K562 (cell line): ENCODE results near the gene LRRC41. TPM values are rescaled to one million over a fixed set of nuclear protein-coding genes. Genes with fewer than 3 reads are reported as not detected.
A peak's percentile ranks its signal among the peaks of the same experiment; 100 is the strongest.

Experiments used
- ATAC-seq: fragments of 200-7000 bp; cut with Tn5 transposase; 3 replicates; pipeline ENCODE4 v1.9.1; 2020; ENCODE audit warnings: moderate library complexity
- BruUV-seq: library from RNA; stranded (reverse); fragments of 400-500 nt; replicated peaks from 2 replicates; lab custom pipeline; 2021; lab: Mats Ljungman, UMichigan
- CTCF ChIA-PET: fragments of 300-600 bp; formaldehyde crosslinking; extraction: SDS; loops from one replicate; lab custom pipeline; 2021; ENCODE audit warnings: low intra/inter-chr PET ratio; lab: Yijun Ruan, JAX
- POLR2A ChIA-PET: fragments of 300-600, 350-650 bp; sonication (Branson Sonifier 250); formaldehyde crosslinking; extraction: SDS; loops from one replicate; lab custom pipeline; 2021; ENCODE audit warnings: antibody characterized with exemption, inconsistent platforms; lab: Yijun Ruan, JAX
- DNase-seq, 4 experiments: peaks; one replicate each; pipeline versions ENCODE4 v3.0.0 to v3.0.0-alpha.2; 2011 to 2018; ENCODE audit warnings: low spot score in 3 of 4, mixed read lengths in 3 of 4; ENCODE audit errors: extremely low read depth in 1 of 4
- FAIRE-seq: peaks from 2 replicates; lab custom pipeline; 2011; peaks lifted over from hg19 to GRCh38; lab: Jason Lieb, UNC
- H2AFZ ChIP-seq: 2 replicates; pipeline ENCODE4 v1.6.0; 2011; ENCODE audit warnings: low read depth, low read length, control low read depth, inconsistent platforms
- H3K27ac ChIP-seq: fragments of 200-600 bp; 3 replicates; pipeline ENCODE4 v1.8.0; 2011; ENCODE audit warnings: low read depth, mild to moderate bottlenecking, control low read depth, inconsistent platforms, low read length, moderate library complexity, mixed read lengths; ENCODE audit errors: extremely low read depth
- H3K27me3 ChIP-seq, 2 experiments: fragments of 300-600 bp in 1 of 2; 2 replicates in 1 of 2; 3 replicates in 1 of 2; pipeline versions ENCODE4 v1.6.0 to v1.8.0; 2011; ENCODE audit warnings: inconsistent platforms in 2 of 2, low read length in 2 of 2, mild to moderate bottlenecking in 1 of 2, mixed read lengths in 1 of 2, moderate library complexity in 1 of 2; ENCODE audit not compliant: control insufficient read depth in 2 of 2, insufficient read depth in 2 of 2
- H3K36me3 ChIP-seq: fragments of 300-600 bp; 3 replicates; pipeline ENCODE4 v1.8.0; 2011; ENCODE audit warnings: mild to moderate bottlenecking, low read length, inconsistent platforms; ENCODE audit not compliant: control insufficient read depth, insufficient read depth
- H3K4me1 ChIP-seq, 2 experiments: fragments of 200-600 bp in 1 of 2; replicated peaks in 1 of 2; 2 replicates in 1 of 2; 3 replicates in 1 of 2; pipeline versions ENCODE4 v1.5.1 to v1.8.0; 2011; ENCODE audit warnings: inconsistent platforms in 2 of 2, low read length in 2 of 2, mild to moderate bottlenecking in 1 of 2, mixed read lengths in 1 of 2, moderate library complexity in 1 of 2; ENCODE audit not compliant: control insufficient read depth in 2 of 2, insufficient read depth in 2 of 2
- H3K4me2 ChIP-seq: 2 replicates; pipeline ENCODE4 v1.6.1; 2011; ENCODE audit warnings: low read length, control low read depth, inconsistent platforms, mixed read lengths; ENCODE audit not compliant: insufficient read depth
- H3K4me3 ChIP-seq: fragments of 200-600 bp; sonication (generic), shearing (Covaris generic); 2 replicates; pipeline ENCODE4 v1.5.1; 2016; ENCODE audit warnings: control low read depth, inconsistent platforms
- H3K79me2 ChIP-seq: fragments of 200-600 bp; 3 replicates; pipeline ENCODE4 v1.8.0; 2011; ENCODE audit warnings: low read length, inconsistent platforms; ENCODE audit not compliant: control insufficient read depth, insufficient read depth
- H3K9ac ChIP-seq, 2 experiments: 2 replicates each; pipeline versions ENCODE4 v1.6.0 to v1.6.1; 2011; ENCODE audit warnings: low read depth in 2 of 2, low read length in 2 of 2, control low read depth in 1 of 2, inconsistent platforms in 1 of 2, mild to moderate bottlenecking in 1 of 2, mixed read lengths in 1 of 2; ENCODE audit not compliant: insufficient read depth in 1 of 2
- H3K9me1 ChIP-seq: one replicate; pipeline ENCODE4 v1.6.0; 2011; ENCODE audit warnings: inconsistent platforms, mild to moderate bottlenecking, low read length, moderate library complexity; ENCODE audit not compliant: control insufficient read depth, insufficient read depth
- H3K9me3 ChIP-seq: replicated peaks from 2 replicates; pipeline ENCODE4 v1.5.1; 2011; ENCODE audit warnings: low read depth, low read length, inconsistent platforms; ENCODE audit not compliant: control insufficient read depth, insufficient read depth
- H4K20me1 ChIP-seq: replicated peaks from 2 replicates; pipeline ENCODE4 v1.6.1; 2011; ENCODE audit warnings: low read length, inconsistent platforms, mixed read lengths; ENCODE audit not compliant: control insufficient read depth, insufficient read depth
- ATF6 ChIP-seq: sonication (generic); formaldehyde crosslinking; IDR thresholded peaks from 2 replicates; pipeline ENCODE4 v1.4.0; 2020; ENCODE audit warnings: mild to moderate bottlenecking, missing genetic modification reagents
- CREB5 ChIP-seq: fragments of 250-450 bp; sonication (Bioruptor Pico); IDR thresholded peaks from 2 replicates; pipeline ENCODE4 v1.5.0; 2020; ENCODE audit warnings: mild to moderate bottlenecking
- HMG20B ChIP-seq: fragments of 250-450 bp; sonication (Bioruptor Pico); IDR thresholded peaks from 2 replicates; pipeline ENCODE4 v1.5.0; 2021; ENCODE audit warnings: mild to moderate bottlenecking
- HNRNPLL ChIP-seq: fragments of 200-400 bp; formaldehyde crosslinking; IDR thresholded peaks from 2 replicates; pipeline ENCODE4 v1.6.1; 2017; ENCODE audit warnings: low read length, low read depth, mild to moderate bottlenecking; ENCODE audit not compliant: poor library complexity, severe bottlenecking
- HOXB6 ChIP-seq: fragments of 250-450 bp; sonication (Bioruptor Pico); IDR thresholded peaks from 2 replicates; pipeline ENCODE4 v1.5.1; 2022; ENCODE audit warnings: mild to moderate bottlenecking, borderline replicate concordance
- IRF9 ChIP-seq: fragments of 450-650 bp; IDR thresholded peaks from 2 replicates; pipeline ENCODE4 v1.6.1; 2016; ENCODE audit warnings: missing biosample characterization, missing genetic modification characterization
- MAX ChIP-seq: sonication (generic); formaldehyde crosslinking; IDR thresholded peaks from 2 replicates; pipeline ENCODE4 v1.9.0; 2022; ENCODE audit warnings: mild to moderate bottlenecking, missing genetic modification reagents
- MCM3 ChIP-seq: fragments of 450-650 bp; IDR thresholded peaks from 2 replicates; pipeline ENCODE4 v1.6.1; 2016
- PCBP1 ChIP-seq: fragments of 200-400 bp; formaldehyde crosslinking; IDR thresholded peaks from 2 replicates; pipeline ENCODE4 v1.6.1; 2018; ENCODE audit warnings: mild to moderate bottlenecking, low read depth, low read length; ENCODE audit not compliant: poor library complexity, severe bottlenecking
- RAD21 ChIP-seq, 2 experiments: fragments of 250-450 bp in 1 of 2; fragments of 450-650 bp in 1 of 2; sonication (Bioruptor Pico) in 1 of 2; formaldehyde crosslinking in 1 of 2; IDR thresholded peaks in 1 of 2; conservative IDR thresholded peaks in 1 of 2; 2 replicates each; pipeline versions ENCODE4 v1.4.0 to v1.8.0; 2020 to 2022; ENCODE audit warnings: mild to moderate bottlenecking in 2 of 2, moderate library complexity in 1 of 2
- RHOXF2B ChIP-seq: fragments of 250-450 bp; sonication (Bioruptor Pico); conservative IDR thresholded peaks from 2 replicates; pipeline ENCODE4 v1.5.1; 2021
- TRIM24 ChIP-seq, 2 experiments: fragments of 450-650 bp; IDR thresholded peaks; 2 replicates each; pipeline ENCODE4 v1.6.1; 2016
- TRIM28 ChIP-seq: fragments of 450-650 bp; IDR thresholded peaks from 2 replicates; pipeline ENCODE4 v1.6.1; 2017
- ZFPM2 ChIP-seq: fragments of 250-450 bp; sonication (Bioruptor Pico); IDR thresholded peaks from 2 replicates; pipeline ENCODE4 v1.5.1; 2022; ENCODE audit warnings: mild to moderate bottlenecking
- ZNF140 ChIP-seq: fragments of 250-450 bp; sonication (Bioruptor Pico); IDR thresholded peaks from 2 replicates; pipeline ENCODE4 v1.8.0; 2021; ENCODE audit warnings: moderate library complexity, mild to moderate bottlenecking, inconsistent platforms
- ZNF347 ChIP-seq: fragments of 450-650 bp; formaldehyde crosslinking; IDR thresholded peaks from 2 replicates; pipeline ENCODE4 v1.4.0; 2020; ENCODE audit warnings: low read depth, mild to moderate bottlenecking, moderate library complexity
- WGBS: fragments of 100-300 bp; shearing (Covaris generic); methylation state at CpG from one replicate; pipeline ENCODE4 v1.1.6; 2016; ENCODE audit warnings: low coverage, mixed read lengths; ENCODE audit not compliant: insufficient coverage; ENCODE audit errors: missing lambda C conversion rate; 5-methylcytosine and 5-hydroxymethylcytosine counted together
- in situ Hi-C: fragments of 300-500 bp; cut with MboI; formaldehyde crosslinking; loops from 4 replicates; pipeline ENCODE4 v1.15.0; 2018; ENCODE audit warnings: inconsistent platforms, mixed read lengths
- intact Hi-C: fragments of 100-400 bp; cut with micrococcal nuclease; formaldehyde crosslinking; loops from 2 replicates; pipeline ENCODE4 v1.14.2; 2022
- polyA plus RNA-seq, 8 experiments: library from polyadenylated mRNA; depleted of rRNA in 4 of 8; stranded (reverse) in 5 of 8; unstranded in 3 of 8; fragments of >200 nt; fragmentation: Nextera tagmentation in 2 of 8; fragmentation: Illumina TruSeq in 1 of 8; extraction: Ambion mirVana in 2 of 8; extraction: Trizol in 1 of 8; gene quantifications; 2 replicates each; pipeline versions ENCODE4 v1.2.1 to v1.2.3, GENCODE V29; 2011 to 2014; ENCODE audit warnings: inconsistent platforms in 1 of 8, missing spikeins in 1 of 8
- total RNA-seq, 7 experiments: library from RNA; depleted of rRNA in 6 of 7; stranded (reverse); fragments of >200 nt in 6 of 7; fragmentation: Illumina TruSeq in 2 of 7; extraction: Trizol in 2 of 7; gene quantifications; 2 replicates each; pipeline versions ENCODE4 v1.2.1 to v1.2.3, GENCODE V29; 2011 to 2021; ENCODE audit warnings: low replicate concordance in 1 of 7

Gene LRRC41
- total and polyA plus RNA-seq, 9 of the 15 experiments (the other 6 are each of a cell fraction or from before 2014, with no cell fraction given), result 10.5 to 64.7 (median 44.2) TPM

GRCh38 chr1:46247436-46248121 is 55.8 kb downstream of the LRRC41 start, which contains the start of gene RAD54L:
Gene RAD54L, plus strand, starts transcription at chr1:46247763. Its CDS starts 643 bp downstream, at chr1:46248406.
- ChIA-PET POLR2A (interaction anchor here (0.6 to 3.3 kb wide), 28 partner anchors 9 to 1526 kb away, joined by 3 to 23 read pairs (median 4); partner anchors contain the start of genes LRRC41, PIK3R3, TSPAN1 and UQCRH), CTCF (no interaction called here)
- ATAC-seq (peak; percentile 94), DNase-seq (peak; percentile 98 to 100 (median 98)), FAIRE-seq (peak; percentile 97)
- Histone ChIP-seq H3K27ac (peak within 1 kb of the TSS; percentile 91), H4K20me1 (peaks cover 6% of the 10 kb centered on the region), H3K4me1 (peaks cover 22 to 40% of the 10 kb centered on the region in 2 experiments; a peak in 4 of 5 replicates), H2AFZ (peak within 1 kb of the TSS; percentile 99), H3K36me3 (peaks cover 39% of the 10 kb centered on the region), H3K9me3 (no peaks in the 10 kb centered on the region), H3K4me2 (peak within 1 kb of the TSS; percentile 98), H3K79me2 (peaks cover 38% of the 10 kb centered on the region), H3K4me3 (peak within 1 kb of the TSS; percentile 68), H3K9me1 (no peaks in the 10 kb centered on the region), H3K9ac (peak within 1 kb of the TSS; percentile 96 to 97), H3K27me3 (no peaks in the 10 kb centered on the region)
- 1% methylated on average over 38 of the region's 49 CpGs for WGBS
- BruUV-seq, result no TSS peak
- in situ Hi-C loops (no loop called here), intact Hi-C loops (loop anchor here (5.0 kb wide), 1 partner anchor 55 kb away; the partner anchor contains the start of genes LRRC41 and UQCRH)
- 0 out of 2 replicates have a peak, but pooled peaks have one; percentile 61 for TF ChIP-seq ATF6
- TF ChIP-seq PCBP1, result no peak
- TF ChIP-seq HOXB6 (CRISPR knock-in tag), result no peak
- TF ChIP-seq HMG20B (CRISPR knock-in tag), result no peak
- TF ChIP-seq CREB5 (CRISPR knock-in tag), result no peak
- TF ChIP-seq HNRNPLL, result peak; percentile 72
- no peak for TF ChIP-seq RAD21 (CRISPR knock-in tag; conservative IDR thresholded peaks at IDR 0.05 in 1 of 2, IDR thresholded peaks at IDR 0.05 in 1 of 2)
- TF ChIP-seq MCM3, result no peak
- TF ChIP-seq MAX (CRISPR knock-in tag), result no peak; the same call in 1 of the 2 replicates
- TF ChIP-seq ZFPM2, result no peak
- TF ChIP-seq ZNF347 (CRISPR knock-in tag), result no peak
- TF ChIP-seq RHOXF2B (CRISPR knock-in tag), result no peak
- TF ChIP-seq IRF9 (tag), result no peak
- no peak for TF ChIP-seq TRIM28
- TF ChIP-seq ZNF140 (CRISPR knock-in tag), result no peak
- TF ChIP-seq TRIM24 (IDR thresholded peaks at IDR 0.05), result peak in 1 of 2 experiments; percentile 57; a peak in 1 of 4 replicates
